Testis (tissue), 3 donors: ENCODE results near the gene SLC22A4. TPM values are rescaled to one million over a fixed set of nuclear protein-coding genes. Genes with fewer than 3 reads are reported as not detected.

Experiments
- DNase-seq: peaks from one replicate; pipeline ENCODE4 v3.0.0-alpha.2; 2019
- H3K27ac ChIP-seq, 2 donors: fragments of 200-600 bp; sonication (generic); one replicate each; pipeline ENCODE4 v1.5.1; 2019
- H3K27me3 ChIP-seq: fragments of 200-600 bp; sonication (generic); one replicate; pipeline ENCODE4 v1.5.1; 2019
- H3K36me3 ChIP-seq: fragments of 200-600 bp; sonication (generic); one replicate; pipeline ENCODE4 v1.5.1; 2017; ENCODE audit warnings: low read depth; ENCODE audit errors: missing control alignments
- H3K4me1 ChIP-seq: fragments of 200-600 bp; sonication (generic); one replicate; pipeline ENCODE4 v1.5.1; 2019
- H3K4me3 ChIP-seq, 2 donors: fragments of 200-600 bp; sonication (generic); one replicate each; pipeline ENCODE4 v1.5.1; 2017 to 2019
- H3K9me3 ChIP-seq: fragments of 200-600 bp; sonication (generic); one replicate; pipeline ENCODE4 v1.5.1; 2017
- POLR2A ChIP-seq: fragments of 450-650 bp; IDR thresholded peaks from one replicate; pipeline ENCODE4 v1.6.1; 2017; ENCODE audit warnings: antibody characterized with exemption, mild to moderate bottlenecking, moderate library complexity
- WGBS, 2 donors: methylation state at CpG; one replicate each; pipeline ENCODE4 v1.1.5; 2018; 5-methylcytosine and 5-hydroxymethylcytosine counted together
- intact Hi-C: fragments of 100-400 bp; cut with DNase I; formaldehyde crosslinking; loops from one replicate; pipeline ENCODE4 v1.15.1; 2023; ENCODE audit warnings: low total_unique reads
- polyA plus RNA-seq: library from polyadenylated mRNA; stranded (reverse); fragments of 350-450 nt; fragmentation: Illumina TruSeq; extraction: RNeasy Lipid Tissue Mini Kit (QIAGEN cat#74804); gene quantifications from one replicate; pipeline ENCODE4 v1.2.3, GENCODE V29; 2014; ENCODE audit warnings: low read depth, low replicate concordance; ENCODE audit not compliant: insufficient read depth
- total RNA-seq, 2 donors: library from RNA; depleted of rRNA; stranded (reverse); fragments of >200 nt; gene quantifications; one replicate each; pipeline ENCODE4 v1.2.3, GENCODE V29; 2016
- TF ChIP-seq, protein P1 (sequence below), 3 experiments: fragments of 450-650 bp in 2 of 3; fragments of 200-600 bp in 1 of 3; sonication (generic) in 1 of 3; IDR thresholded peaks; one replicate each; pipeline ENCODE4 v1.5.1; 2016 to 2019; ENCODE audit warnings: antibody characterized with exemption in 3 of 3, mild to moderate bottlenecking in 2 of 3, moderate library complexity in 1 of 3

Gene SLC22A4
- total and polyA plus RNA-seq, 3 donors from 2014 or later = 1.1 to 2.3 (median 1.5) TPM

DNA sequence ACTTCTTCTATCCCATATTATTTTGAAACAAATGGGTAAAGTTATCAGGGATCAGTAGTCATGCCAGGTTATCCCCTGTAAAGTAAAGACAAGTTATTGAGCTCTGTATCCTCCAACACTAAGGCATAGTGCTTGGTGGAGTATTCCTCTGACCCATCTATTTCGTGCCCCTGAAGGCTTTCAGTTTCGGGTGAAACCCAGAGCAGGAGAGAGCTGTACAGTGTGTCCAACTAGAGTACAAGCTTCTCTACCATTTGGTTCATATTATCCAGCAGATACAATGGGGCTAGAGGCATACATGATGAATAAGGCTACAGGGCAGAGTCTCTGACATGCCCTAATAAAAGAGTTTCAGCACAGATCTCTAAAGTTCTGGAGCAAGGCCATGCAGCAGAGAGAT lies 3.2 kb upstream of the SLC22A4 start:
- WGBS, 2 donors = 94% methylated on average over 2 of the region's 2 CpGs
- Histone ChIP-seq H3K27me3 (no peaks in the 10 kb centered on the region), H3K4me1 (peaks cover 10% of the 10 kb centered on the region), H3K27ac (no peak overlapping the region), H3K9me3 (no peaks in the 10 kb centered on the region), H3K4me3 (no peak overlapping the region), H3K36me3 (no peaks in the 10 kb centered on the region)
- no peak for TF ChIP-seq POLR2A
- TF ChIP-seq, protein P1, sequence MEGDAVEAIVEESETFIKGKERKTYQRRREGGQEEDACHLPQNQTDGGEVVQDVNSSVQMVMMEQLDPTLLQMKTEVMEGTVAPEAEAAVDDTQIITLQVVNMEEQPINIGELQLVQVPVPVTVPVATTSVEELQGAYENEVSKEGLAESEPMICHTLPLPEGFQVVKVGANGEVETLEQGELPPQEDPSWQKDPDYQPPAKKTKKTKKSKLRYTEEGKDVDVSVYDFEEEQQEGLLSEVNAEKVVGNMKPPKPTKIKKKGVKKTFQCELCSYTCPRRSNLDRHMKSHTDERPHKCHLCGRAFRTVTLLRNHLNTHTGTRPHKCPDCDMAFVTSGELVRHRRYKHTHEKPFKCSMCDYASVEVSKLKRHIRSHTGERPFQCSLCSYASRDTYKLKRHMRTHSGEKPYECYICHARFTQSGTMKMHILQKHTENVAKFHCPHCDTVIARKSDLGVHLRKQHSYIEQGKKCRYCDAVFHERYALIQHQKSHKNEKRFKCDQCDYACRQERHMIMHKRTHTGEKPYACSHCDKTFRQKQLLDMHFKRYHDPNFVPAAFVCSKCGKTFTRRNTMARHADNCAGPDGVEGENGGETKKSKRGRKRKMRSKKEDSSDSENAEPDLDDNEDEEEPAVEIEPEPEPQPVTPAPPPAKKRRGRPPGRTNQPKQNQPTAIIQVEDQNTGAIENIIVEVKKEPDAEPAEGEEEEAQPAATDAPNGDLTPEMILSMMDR (IDR thresholded peaks at IDR 0.05) = no peak
- DNase-seq = no peak
- intact Hi-C loops = no loop called here

DNA sequence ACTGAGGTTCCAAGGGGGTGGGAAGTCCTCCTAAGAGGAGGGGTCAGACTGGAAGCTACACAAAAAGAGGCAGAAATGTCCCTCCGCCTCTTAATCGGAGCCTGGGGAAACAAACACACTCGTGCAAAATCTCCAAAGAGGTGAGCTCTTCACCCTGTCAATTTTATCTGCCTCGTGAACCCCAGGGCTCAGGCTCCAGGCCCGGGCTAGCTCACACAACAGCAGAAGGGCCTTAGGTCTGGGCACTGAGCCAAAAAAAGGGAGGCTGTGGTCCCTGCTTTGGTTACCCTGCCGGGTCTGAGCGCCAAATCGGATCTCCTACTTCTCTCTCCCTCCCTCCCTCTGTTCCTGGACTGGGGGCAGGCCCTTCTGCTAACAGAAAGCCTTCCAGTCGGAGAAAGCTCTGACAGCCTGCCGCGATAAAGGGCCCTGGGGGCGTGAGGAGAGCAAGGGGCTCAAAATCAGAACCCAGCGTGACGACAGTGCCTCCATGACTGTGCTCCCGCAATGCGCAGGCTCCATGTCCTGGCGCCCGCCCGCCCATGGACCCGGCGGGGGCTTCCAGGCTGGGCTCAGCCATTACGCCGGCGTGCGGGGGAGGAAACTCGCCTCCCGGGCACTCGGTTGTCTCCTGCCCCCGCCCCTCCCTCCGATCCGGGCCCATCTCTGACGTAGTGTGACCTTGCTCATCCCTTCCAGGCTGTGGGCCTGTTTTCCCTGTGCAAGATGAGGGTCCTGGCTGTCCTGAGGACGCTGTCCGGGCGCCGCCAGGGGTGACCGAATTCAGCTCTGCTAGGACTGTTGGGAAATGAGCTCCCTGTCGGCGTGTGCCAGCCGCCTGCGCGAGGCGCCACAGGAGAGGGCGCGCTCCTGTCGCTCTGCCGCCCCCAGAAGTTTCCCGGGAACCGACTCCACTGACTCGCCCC lies 865 bp upstream of the SLC22A4 start:
- WGBS, 2 donors = 1 to 6% methylated on average over 3 to 50 of the region's 50 CpGs
- Histone ChIP-seq H3K36me3 (no peaks in the 10 kb centered on the region), H3K27ac (peak overlapping the region; percentile 92 to 97), H3K4me3 (peak overlapping the region; percentile 65 to 71), H3K4me1 (peaks cover 10% of the 10 kb centered on the region), H3K27me3 (no peaks in the 10 kb centered on the region), H3K9me3 (no peaks in the 10 kb centered on the region)
- intact Hi-C loops = no loop called here
- TF ChIP-seq, protein P1 (IDR thresholded peaks at IDR 0.05) = no peak
- TF ChIP-seq POLR2A = no peak
- peak; percentile 93 for DNase-seq

DNA sequence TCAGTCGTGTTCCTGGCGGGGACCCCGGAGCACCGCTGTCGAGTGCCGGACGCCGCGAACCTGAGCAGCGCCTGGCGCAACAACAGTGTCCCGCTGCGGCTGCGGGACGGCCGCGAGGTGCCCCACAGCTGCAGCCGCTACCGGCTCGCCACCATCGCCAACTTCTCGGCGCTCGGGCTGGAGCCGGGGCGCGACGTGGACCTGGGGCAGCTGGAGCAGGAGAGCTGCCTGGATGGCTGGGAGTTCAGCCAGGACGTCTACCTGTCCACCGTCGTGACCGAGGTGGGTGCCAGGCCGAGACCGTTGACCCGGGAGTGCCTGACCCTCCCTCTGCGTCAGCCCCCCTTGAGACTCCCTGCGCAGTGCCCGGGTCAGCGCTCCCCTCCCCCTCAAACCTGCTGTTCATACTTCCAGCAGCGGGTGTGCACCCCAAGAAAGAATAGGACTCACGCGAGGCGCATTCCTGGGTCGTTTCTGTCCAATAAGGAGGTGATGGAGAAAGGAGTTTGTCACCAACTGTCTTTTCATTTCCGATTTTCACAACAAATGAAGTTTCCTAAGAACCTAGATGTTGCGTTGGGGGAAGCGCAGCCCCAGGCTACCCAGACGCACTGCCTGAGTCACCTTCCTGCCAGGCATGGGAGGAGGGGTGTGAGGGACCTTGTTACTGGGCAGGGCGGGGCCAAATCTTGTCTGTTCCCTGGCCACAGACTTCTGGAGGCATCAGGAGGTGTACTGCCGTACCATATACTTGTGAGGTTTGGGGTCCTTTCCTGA lies 722 bp downstream of the SLC22A4 start:
- TF ChIP-seq, protein P1 (IDR thresholded peaks at IDR 0.05) = no peak
- no peak for TF ChIP-seq POLR2A
- no peaks in the 10 kb centered on the region for H3K36me3 ChIP-seq
- peak; percentile 32 for DNase-seq
- H3K27ac ChIP-seq = peak overlapping the region; percentile 92 to 97
- H3K4me1 ChIP-seq = peaks cover 10% of the 10 kb centered on the region
- no peaks in the 10 kb centered on the region for H3K9me3 ChIP-seq
- WGBS, 2 donors = 11 to 14% methylated on average over 18 to 49 of the region's 50 CpGs
- peak overlapping the region; percentile 65 to 71 for H3K4me3 ChIP-seq
- intact Hi-C loops = no loop called here
- H3K27me3 ChIP-seq = no peaks in the 10 kb centered on the region

DNA sequence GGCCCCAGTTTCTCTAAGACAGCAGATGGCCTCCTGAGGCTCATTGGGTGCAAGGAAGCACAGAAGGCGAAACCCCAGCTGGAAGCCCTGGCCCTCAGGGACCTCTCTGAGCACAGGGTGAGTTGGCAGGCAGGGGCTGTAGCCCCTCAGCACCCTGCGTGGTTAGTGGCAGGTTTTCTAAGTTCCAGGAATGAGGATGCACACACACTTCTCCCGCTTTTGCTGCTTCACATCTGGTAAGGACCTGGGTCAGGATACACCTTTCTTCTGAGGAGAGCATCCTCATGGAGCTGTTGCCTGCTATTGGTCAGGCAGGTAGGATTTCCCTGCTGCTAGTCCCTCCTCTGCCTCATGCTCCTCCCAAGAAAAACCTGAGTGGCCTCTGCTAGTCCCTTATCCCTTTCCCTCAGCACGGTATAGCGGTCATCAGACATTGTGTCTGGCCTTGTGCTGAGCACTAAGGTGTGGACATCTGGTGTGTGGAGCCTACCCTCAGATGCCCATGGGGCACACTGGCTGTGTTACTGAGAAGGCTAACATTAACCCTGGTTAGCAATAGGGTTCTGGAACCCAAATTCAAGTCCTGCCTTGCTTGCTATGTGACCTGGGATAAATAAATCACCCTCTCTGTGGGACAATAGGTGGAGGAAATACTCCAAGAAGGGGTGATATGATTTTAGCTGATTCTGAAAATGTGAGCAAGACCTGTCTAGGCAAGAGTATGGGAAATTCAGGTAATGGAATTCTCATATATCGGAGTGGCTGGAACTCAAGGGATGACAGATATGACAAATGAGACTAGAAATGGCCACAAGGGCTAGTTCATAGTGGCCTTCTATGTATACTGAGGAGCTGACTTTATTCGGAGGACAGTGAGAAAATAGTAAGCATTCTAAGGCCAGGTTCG lies 1.6 kb downstream of the SLC22A4 start:
- intact Hi-C loops = no loop called here
- Histone ChIP-seq H3K9me3 (no peaks in the 10 kb centered on the region), H3K4me3 (no peak overlapping the region), H3K27me3 (no peaks in the 10 kb centered on the region), H3K36me3 (no peaks in the 10 kb centered on the region), H3K27ac (no peak overlapping the region), H3K4me1 (peaks cover 10% of the 10 kb centered on the region)
- DNase-seq = no peak
- WGBS, 2 donors = 75 to 89% methylated on average over 8 of the region's 8 CpGs
- no peak for TF ChIP-seq POLR2A
- TF ChIP-seq, protein P1 (IDR thresholded peaks at IDR 0.05) = no peak
